HG03575 (cell line): ENCODE measurements around the gene GPR132.

Experiments
- ATAC-seq: cut with Tn5 transposase; IDR thresholded peaks from one replicate; pipeline ENCODE4 v1.9.1; 2021; ENCODE audit not compliant: unreplicated experiment, insufficient number of reproducible peaks, low FRiP score; ENCODE audit errors: extremely low read depth

Gene GPR132

DNA sequence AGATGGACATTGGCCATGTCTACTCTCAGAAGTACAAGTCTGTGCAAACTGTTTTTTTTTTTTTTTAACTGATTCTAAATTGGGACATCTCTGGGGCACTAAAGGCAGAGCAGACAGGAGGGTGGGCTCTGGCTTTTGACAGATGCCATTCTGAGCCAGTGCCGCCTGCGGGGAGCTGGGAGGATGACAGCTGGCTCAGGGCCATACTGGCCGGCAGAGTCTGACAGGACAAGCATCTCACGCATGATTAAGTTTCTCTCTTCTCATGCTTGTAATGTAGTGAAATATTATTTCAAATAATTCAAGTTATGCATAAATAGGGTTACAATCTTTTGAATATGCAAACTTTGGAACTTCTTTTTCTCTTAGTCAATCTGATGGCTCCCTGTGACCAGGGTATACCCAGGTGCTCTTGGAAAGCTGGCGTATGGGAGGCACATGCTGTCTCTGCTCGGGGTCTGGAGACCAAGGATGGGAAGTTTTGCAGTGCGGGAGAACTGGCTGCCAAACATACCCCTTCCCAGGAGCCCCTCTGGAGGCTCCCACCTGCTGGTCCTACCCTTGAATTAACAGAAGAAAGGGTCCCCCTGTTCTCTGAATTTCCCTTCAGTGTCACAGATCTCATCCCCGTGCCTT lies 52.0 kb downstream of the GPR132 start:
- ATAC-seq, result no peak

DNA sequence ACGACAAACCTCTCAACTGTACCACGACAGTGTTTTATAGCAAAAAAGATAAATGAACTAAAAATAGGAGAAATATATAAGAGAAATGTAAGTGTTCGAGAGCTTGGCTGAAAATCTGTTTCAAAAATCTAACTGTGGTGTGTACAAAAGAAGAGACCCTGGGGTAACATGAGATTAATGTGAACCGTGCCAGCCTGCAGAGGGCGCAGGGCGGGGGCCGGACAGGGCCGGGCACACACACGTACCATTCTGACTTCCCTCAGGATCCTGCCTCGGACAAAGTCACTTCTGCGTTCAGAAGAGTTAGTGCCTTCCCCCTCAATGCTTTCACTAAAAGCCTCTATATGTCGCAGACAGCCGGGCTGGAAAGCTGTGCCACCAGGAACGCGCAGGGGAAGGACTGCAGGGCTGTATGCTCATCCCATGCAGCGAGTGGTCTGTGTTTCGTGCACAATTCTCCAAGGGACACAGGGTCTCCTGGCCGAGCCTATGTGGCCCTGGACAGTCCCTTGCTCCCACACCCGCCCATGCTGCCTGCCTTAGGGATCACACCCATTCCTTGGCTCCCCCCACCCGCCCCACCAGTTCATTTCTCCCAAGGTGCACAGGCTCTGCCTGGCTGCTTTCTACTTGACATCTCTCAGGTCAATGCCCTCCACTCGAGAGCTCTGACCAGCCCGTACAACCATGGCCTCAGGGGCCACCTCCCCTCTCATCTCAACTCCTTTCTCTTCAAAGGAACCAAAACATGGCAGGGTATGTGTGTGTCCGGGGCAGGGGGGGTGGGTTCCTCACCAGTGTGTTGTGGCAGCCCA lies 52.9 kb downstream of the GPR132 start:
- no peak for ATAC-seq

DNA sequence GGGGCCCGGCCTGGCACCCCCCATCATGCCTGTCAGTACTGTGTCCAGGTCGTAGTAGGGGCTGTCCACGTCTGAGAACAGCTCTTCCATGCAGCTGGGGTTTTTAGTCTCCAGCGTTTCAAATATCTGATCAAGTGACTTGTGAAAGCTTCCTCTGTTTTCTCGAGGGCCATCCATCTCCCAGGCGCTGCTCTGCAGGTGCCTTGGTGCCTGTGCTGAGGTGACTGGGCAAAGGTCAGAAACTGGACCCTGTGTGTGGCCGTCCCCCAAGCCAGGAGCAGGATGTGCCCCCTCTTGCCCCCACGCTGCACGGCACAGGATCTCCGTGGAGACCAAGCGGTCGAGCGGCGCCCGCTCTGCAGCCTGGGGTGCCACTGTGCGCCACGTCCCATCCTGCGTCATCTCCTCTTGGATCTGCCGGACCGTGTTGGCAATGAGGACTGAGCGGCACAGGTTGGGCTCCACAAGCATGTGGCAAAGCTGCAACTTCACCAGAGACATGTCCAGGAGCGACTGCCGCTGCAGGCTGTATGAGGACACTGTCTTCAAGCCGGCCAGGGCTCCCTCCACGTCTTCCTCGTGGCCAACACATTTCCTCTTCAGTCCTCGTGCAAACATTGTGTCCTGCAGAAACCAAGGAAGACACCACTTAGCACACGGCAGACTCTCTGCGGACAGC lies 53.8 kb downstream of the GPR132 start:
- ATAC-seq, result no peak

DNA sequence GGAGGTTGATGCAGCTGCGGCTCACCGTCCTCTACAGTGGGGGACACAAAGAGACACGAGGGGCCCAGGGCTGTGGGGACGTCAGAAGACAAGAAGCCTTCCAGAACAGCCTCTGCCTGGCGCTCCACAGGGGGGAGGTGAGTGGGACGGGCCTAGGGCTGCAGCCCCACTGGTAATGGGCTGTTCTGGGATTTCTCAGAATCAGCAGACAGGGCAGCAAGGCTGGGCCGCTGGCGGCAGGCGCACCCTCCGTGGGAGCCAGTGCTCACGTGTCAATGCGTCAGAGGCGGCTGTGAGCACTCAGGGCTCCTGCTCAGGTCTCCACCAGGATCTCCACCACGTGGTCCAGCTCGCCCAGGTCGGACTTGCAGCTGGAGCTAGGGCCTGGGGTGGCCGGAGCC lies 54.3 kb downstream of the GPR132 start:
- ATAC-seq, result no peak

DNA sequence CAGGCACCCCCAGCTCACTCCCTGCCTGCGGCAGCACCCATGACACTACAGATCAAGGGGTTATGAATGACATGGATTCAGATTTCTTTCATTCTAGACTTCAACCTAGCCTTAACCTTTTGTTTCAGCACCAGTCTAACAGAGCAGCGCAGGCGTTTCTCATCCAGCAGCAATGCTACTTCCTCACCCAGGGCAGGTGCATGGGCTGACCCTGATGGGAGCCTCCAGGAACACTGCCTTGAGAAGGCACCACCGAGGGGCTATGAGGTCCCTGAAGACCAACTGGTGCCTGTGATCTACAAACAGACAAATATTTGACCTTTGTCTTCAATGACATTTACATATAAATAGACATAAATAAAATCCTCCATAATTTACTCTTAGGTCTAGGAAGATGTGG lies 55.1 kb downstream of the GPR132 start:
- ATAC-seq, result no peak

DNA sequence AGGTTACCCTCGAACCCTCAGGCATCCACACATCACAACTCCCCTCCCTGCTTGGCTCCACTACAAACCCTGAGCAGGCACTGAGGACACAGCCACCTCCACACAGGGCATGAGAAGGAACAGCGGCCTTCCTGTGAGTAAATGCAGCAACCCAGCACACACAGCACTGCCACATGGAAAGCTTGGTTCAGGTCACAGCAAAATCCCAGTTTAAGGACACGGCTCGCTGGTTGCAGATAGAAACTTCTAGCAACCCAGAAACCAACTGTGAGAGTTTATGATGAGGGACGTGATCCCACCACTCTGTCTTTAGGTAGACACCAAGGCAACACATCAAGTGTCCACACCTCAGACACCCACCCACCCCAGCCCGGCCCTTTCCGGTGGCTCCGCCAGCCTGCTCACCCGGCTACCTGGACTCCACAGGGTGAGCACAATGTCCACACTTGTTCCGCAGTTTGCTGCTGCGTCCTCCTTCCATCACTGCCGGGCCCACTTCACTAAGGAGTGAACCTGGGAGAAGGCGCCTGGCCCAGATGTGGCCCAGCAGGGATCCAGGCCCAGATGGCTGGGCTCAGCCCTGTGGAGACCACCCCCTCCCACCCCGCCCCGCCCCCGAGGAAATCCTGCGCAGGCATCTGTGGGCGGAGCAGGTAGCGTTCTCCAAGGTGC lies 57.5 kb downstream of the GPR132 start:
- ATAC-seq, result no peak

DNA sequence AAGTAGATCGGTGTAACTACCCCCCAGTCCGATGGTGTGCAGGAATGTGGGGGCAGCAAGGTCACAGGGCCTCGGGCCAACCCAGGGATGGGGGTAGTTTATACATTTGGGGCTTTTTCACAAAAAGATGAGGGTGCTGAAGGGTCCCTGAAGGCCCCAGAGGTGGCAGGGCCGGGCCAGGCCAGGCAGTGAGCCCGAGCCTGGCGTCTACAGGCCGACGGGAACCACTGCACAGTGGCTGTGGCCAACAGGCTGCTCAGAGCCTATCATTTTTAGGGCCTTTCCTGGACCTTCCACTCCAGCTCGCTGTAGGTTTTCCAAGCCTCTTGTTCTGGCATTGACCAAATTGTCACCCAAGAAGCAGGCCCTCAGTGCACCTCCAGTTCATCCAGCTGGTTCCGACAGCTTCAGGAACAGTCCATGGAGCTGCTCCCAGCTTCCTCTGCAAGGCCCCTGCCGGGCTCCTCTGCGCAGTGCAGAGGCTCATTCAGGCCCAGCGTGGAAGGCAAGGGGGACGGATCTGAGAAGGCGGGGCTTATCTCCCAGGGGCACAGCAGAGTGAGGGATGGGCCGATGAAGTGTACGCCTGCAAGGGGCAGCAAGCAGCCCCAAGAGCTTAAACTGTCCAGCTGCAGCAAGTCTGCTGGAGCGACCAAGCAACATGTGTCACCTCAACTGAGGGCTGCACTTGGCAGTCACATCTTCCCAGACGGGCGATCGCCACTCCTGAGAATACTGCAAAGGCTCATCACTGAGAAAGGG lies 58.2 kb downstream of the GPR132 start:
- no peak for ATAC-seq

DNA sequence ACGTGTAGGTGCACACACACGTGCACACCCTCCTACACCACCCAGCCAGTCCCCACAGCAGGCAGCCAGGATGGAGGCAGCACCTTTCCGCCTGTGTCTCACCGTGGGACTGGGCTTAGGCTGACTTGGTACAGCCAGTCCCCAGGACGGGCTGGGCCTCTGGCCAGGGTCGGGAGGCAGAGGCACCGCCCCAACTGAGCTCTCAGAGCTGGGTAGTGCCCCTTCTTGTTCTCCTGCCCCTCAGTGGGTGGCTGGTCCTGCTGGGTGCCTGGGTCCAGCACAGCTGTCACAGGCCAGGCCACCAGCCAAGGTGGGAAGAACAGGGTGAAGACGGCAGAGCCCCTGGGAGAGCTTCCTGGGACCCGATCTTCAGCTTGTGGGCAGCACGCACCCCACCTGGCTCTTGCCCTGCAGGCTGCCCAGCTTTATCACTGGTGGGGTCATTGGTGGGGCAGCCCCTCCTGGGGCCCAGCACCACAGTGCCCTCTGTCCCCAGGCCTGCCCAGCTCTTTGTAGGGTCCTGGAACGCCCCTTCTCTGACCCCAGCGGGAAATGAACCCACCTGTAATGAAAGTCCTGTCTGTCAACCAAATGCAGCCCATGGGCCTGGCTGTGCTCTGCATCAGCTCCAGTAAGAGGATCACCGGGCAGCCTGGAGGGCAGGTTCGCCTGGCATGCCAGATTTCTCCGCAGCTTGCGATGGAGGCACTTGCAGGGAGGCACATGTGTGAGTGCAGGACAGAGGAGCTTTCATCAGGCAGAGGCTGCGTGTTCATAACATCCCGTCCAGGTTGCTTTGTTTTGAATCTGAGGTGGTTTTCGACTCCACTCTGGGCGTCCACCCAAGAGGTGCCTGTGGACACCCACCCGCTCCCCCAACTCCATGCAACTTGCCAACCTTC lies 59.0 kb downstream of the GPR132 start:
- ATAC-seq, result no peak

DNA sequence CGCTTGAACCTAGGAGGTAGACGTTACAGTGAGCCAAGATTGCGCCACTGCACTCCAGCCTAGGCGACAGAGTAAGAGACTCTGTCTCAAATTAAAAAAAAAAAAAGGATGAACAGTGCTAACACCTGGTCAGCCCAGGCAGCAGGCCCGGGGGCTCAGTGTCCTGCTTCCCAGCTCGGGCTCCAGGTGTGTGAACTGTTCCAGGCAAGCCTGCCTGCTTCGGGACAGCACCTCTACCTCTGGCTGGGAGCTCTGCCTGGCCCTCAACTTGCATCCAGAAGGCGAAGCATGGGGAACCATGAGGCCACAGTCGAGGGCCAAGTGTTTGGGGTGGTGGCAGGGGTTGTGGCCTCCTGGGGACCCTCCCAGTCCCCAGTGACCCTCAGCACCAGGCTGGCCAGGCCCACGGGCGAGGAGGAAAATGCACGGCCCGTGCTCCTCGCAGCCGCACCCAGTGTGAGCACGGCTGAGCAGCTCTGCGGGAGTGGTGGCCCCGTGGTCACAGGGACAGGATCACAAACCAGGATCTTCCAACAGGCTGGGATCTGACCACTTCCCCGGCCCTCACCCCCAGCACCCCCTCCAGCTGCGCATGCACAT lies 59.8 kb downstream of the GPR132 start:
- no peak for ATAC-seq
